ENCODE measurements around the gene DDX53.

The DDX53 gene

GRCh38 chrX:23048806-23049573, 49.2 kb downstream of the DDX53 start:
- no peak for DNase-seq (ENCODE audit: low read depth in 2 of 2)

GRCh38 chrX:23052324-23052723, 52.6 kb downstream of the DDX53 start:
- DNase-seq (ENCODE audit: low read depth in 2 of 2), result no peak
